Fibroblast of gingiva (primary cell): ENCODE data around the gene ASB9.
"Not testable (repeated sequence)": the region's sequence is repeated elsewhere in the genome, so short reads cannot be mapped to it uniquely, and the experiment has no call there.

Experiments used
- DNase-seq: peaks from one replicate; pipeline ENCODE4 v3.0.0-alpha.2; 2011; ENCODE audit warnings: low read depth

ASB9 gene

DNA sequence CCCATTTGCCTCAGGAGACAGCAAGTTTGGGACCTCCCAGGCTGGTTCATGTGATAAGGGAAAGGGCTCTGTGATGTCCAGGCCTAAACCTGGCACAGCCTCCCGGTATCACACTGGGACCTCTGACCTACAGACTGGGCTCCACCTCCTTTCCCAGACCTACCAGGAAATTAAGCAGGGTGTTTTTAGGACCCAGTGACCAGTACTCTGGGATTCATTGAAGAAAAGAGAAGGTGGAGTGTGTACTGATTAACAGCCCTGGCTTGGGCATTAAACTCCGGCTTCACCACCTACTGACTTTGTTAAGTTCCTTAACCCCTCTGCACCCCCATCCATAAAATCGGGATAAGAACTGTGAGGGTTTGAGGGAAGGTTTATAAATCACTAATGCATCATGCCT lies 28.6 kb downstream of the ASB9 start:
- no peak for DNase-seq

GRCh38 chrX:15240414-15240813 lies 29.5 kb downstream of the ASB9 start:
- DNase-seq, result no peak

DNA sequence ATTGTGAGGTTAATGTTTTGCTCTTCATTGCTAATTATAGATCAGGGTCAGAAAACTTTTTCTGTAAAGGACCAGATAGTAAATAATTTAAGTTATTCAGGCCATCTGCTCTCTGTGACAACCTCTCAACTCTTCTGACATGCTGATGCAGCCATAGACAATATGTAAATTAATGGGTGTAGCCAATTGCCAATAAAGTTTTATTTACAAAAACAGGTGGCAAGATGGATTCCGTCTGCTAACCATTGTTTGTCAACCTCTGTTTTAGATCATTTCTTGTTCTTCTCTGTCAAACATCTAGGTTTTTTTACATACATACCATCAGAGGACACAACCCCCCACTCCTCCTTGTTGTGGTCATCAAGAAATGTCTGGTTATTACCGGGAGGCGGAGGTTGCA lies 33.7 kb downstream of the ASB9 start:
- no peak for DNase-seq

DNA sequence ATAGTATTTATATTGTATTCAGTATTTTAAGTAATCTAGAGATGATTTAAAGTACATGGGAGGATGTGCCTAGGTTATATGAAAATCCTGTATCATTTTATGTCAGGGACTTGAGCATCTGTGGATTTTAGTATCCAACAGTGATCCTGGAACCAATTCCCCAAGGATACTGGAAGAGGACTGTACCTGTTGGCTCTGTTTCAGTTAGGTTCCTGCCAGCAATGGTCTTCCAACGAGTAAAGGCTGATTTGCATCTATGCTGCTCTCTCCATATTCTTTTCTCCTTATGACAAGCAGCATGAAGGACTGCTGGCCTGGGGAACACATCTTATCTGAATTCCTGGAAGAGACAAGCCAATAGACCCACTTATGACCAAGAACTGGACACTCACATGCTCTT lies 34.9 kb downstream of the ASB9 start:
- DNase-seq, result no peak

DNA sequence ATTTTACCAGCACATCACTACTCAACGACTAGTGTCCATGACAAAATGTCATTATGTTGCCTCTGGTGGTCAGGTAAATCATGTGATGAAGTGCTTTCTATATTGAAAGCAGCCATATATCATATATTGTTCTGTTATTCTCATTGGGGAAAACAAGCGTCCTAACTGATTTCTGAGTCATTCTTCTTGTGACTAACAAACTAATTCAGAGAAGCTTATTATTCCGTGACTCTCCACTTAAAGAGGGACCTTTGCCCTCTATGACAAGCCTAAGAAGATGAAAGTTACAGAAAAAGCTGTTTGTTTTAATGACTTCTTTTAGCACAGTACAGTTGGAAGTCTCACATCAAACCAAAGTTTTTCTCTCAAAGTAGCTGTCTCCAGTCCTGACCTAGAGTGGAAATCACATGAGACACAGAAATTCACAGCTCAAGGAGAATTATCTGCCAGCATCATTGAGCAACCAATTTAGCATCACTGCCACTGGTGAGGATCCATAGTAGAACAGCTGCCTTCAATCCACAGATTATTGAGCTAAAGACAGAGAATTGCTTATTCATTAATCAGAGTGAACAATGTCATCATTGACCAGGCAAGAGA lies 36.4 kb downstream of the ASB9 start:
- no peak for DNase-seq

GRCh38 chrX:15224747-15225146 lies 45.1 kb downstream of the ASB9 start:
- DNase-seq, result no peak

DNA sequence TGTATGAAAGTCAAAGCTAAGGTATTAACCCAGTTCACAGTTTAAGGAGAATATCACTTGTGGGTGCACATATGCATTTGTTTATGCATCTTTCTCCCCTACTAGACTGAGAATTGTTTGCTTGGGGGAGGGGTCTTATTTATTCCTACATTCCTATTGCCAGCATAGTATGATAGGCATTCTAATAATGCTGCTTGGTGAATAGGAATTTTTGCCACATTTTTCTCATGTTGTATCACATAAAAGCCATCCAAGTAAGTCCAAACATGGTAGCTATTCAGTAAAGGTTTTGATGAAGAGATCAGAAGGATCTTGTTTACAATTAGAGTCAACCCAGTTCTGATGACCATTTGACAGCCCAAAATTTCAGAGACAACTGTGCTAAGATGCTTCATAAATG lies 48.6 kb downstream of the ASB9 start:
- no peak for DNase-seq

DNA sequence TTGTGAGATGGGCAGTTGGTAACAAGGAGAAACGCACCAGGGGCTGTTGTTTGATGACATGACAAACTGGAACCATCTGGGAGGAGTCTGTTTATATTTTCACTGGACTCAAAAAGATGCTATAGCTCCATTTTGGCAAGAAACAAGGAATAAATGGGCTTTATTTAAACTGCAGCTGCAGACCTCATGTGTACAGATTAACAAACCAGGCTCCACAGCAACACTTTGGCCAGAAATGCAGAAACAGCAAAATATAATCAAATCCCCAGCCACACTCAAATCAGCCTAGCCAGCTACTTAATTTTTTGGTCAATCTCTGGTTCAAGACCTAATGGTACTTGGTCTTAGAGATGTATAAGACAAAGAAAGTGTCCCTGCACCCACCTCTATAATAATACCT lies 52.7 kb downstream of the ASB9 start:
- no peak for DNase-seq

- no peak for DNase-seq
These were observed 53.6 kb downstream of the ASB9 start for GRCh38 chrX:15216280-15216679.

DNA sequence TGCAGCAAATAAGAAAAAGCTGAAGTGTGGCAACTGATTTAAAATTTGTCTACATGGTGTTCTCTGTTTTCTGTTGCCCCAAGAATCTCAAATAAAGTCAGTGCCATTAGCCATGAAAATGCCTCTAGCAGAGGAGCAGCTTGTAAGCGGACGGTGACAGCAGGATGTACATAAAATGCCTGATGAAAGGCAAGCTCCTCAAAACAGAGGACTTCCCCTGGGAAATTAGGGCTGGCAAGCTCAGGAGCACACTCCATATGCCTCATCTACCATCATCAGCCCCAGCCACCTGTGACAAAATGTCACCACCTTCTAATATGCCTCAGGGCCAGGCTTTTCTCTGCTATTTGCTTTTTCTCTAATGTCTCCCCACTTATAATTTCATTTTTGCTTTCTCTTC lies 54.5 kb downstream of the ASB9 start:
- DNase-seq, result no peak

GRCh38 chrX:15214588-15214987 lies 55.3 kb downstream of the ASB9 start:
- no peak for DNase-seq

- DNase-seq, result no peak
These were observed 60.8 kb downstream of the ASB9 start for GRCh38 chrX:15209096-15209495.

DNA sequence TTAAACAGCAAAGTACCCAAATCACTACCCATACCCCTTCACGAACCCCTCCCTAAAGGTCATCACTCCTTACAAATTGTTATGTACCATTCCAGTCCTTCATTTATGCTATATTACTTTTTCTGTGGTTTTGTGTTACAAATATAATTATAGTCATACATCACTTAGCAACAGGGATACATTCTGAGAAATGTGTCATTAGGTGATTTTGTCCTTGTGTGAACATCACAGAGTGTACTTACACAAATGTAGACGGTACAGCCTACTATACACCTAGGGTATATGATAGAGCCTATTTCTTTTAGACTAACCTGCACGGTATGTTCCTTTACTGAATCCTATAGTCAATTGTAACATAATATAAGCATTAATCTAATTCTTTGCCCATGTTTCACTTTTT lies 61.9 kb downstream of the ASB9 start:
- DNase-seq, result no peak

DNA sequence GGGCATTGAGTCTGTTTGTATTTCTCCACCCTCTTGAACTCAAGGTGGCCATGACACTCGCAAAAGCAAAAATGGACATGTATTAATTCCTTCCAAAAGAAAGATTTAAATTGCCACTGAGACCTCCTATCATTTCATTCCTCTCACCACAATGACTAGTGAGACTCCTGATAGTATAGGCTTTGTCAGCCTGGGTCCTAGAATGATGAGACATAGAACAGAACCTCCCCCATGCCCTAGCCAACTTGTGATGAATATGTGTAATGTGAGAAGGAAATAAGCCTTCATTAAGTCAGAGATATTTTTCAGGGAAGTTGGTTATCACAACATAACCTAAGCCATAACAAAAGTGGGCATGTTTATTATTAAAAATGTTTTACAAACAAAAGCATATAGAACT lies 62.5 kb downstream of the ASB9 start:
- no peak for DNase-seq

DNA sequence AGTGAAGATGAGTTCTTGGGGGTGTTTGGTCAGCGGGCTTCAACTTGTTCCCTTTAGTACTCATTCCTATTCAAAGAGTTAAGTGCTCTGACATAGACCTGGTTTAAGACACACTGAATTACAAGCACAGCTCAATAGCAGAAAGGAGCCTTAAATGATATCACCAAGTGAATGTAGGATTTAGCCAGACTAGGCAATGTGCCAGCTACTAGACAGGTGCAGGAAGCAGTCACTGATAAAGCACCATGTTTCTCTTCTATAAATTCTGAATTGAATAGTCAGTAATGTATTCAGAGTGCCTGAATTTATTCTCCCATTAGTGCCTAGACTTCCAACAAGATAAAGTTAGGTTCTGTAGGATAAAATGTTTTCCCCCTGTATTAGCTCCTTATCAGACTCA lies 63.6 kb downstream of the ASB9 start:
- no peak for DNase-seq

GRCh38 chrX:15204130-15204751 lies 65.6 kb downstream of the ASB9 start:
- DNase-seq, result no peak

- DNase-seq, result no peak
These were observed 66.2 kb downstream of the ASB9 start for GRCh38 chrX:15203694-15204093.

DNA sequence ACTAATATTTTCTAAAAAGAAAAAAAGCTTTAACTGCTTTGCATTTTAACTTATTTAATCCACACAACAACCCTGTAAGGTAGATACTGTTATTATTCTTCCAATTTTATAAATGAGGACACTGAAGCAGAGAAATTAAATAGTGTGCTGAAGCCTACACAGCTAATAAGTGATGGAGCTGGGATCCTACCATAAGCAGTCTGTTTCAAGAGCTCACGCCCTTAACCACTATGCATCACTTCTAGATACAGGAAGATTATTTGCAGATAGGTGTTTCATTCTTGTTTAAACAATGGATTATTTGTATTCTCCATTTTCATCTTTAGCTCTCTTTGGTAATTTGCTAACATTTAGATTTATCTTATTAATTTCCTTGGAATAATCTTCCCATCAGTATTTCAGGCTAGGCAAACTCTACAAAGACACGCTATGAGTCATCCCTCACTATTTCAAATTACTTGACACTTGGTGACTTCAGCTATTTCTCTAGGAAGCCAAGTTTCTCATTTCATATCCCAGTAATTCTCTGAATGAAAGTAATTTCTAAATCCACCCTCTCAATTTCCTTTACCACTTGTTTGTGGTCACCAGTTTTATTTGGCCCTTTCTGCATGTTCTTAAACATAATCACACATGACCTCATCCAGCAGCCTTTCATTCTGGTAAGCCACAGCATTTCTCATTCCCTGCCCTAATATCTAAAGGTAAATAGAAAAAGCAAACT lies 67.3 kb downstream of the ASB9 start:
- no peak for DNase-seq

DNA sequence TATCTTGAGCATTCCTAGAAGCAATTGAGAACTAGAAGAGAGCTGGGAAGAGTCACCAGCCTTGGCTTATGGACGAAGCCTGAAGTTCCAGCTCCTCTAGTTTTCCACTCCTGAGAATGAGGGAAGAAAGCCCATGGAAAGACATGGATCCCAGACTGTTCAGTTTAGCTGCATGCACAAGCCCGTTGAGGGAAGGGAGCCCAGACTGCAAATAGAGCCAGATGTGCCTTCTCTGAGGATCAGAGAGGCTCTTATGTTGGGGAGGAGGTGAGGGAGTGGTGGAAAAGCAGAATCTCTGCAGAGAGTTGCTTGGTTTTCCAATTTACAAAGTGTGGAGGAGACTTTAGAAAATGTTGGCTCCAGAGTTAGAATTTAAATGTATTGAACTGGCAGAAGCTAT lies 69.0 kb downstream of the ASB9 start:
- no peak for DNase-seq

GRCh38 chrX:15198608-15199202 lies 71.2 kb downstream of the ASB9 start:
- not testable (repeated sequence) for DNase-seq

- DNase-seq, result peak; percentile 45
These were observed 75.7 kb downstream of the ASB9 start for GRCh38 chrX:15194146-15194545.
